Left renal pelvis (tissue), 4 donors: ENCODE results near the gene NOS1AP. TPM values are rescaled to one million over a fixed set of nuclear protein-coding genes. Genes with fewer than 3 reads are reported as not detected.

Experiments used
- DNase-seq, 4 donors: peaks; one replicate each; pipeline ENCODE4 v3.0.0-alpha.2; 2013; ENCODE audit warnings: low read depth in 4 of 4, low spot score in 3 of 4
- polyA plus RNA-seq, 4 donors: library from polyadenylated mRNA; unstranded; fragments of 120-200 nt; gene quantifications; one replicate each; pipeline ENCODE4 v1.2.1, GENCODE V29; 2013; ENCODE audit not compliant: insufficient read length in 4 of 4

NOS1AP gene
- polyA plus RNA-seq, 4 donors: 2.7 to 13.0 (median 9.2) TPM

- no peak for DNase-seq
These were observed 214.2 kb downstream of the NOS1AP start for GRCh38 chr1:162283657-162284056.

- no peak for DNase-seq
These were observed 214.9 kb downstream of the NOS1AP start for GRCh38 chr1:162284206-162284955.

GRCh38 chr1:162285149-162285561 lies 215.7 kb downstream of the NOS1AP start:
- DNase-seq: peak; percentile 45 to 73 (median 48)

DNA sequence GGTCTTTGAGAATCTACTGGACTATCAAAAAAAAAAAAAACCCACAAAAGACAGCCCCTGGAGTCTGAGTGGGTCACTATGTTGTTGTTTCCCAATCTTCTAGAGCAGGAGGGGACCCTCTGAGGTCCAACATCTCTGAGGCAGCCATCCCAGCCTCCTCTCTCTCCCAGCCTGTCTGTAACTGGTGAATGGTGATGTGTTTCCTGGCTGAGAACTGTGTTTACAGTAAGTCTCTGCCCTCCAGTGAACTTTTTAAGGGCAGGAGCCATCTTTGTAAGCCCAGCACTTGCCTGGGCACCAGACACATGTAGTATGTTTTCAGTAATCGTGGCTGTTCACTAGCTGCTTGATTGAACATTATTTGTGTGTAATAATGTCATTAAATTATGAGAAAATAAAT lies 221.5 kb downstream of the NOS1AP start:
- no peak for DNase-seq

GRCh38 chr1:162292422-162292849 lies 222.9 kb downstream of the NOS1AP start:
- DNase-seq: no peak

DNA sequence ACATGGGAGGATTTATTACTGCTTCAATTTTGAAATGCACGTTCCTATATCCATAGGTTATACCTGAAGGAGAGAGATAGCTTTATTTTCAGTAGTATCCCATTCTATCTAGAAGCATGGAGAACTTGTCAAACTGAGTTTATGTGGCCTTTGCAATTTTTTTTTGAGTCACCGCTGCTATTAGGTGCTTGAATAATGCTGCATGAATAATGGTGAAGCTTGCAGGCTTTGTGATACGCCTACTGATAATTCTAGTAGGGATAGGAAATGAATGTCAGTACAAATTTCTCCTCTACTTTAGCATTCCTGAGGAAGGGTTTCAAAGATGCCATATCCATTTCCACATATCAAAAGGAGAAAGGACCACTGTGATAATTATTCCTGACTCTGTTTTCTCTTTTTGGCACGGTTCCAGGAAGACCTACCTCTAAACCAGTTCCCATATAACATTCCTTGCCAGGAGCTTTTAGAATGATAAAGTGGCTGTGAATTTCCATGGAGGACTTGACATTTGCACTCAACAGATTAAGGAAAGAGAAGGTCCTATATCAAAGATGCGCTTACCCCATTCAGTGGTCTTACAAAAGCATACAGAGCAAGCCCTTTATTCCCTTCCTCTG lies 223.7 kb downstream of the NOS1AP start:
- no peak for DNase-seq

- DNase-seq: no peak
These were observed 224.5 kb downstream of the NOS1AP start for GRCh38 chr1:162294015-162294414.

GRCh38 chr1:162297208-162297607 lies 227.7 kb downstream of the NOS1AP start:
- DNase-seq: no peak

DNA sequence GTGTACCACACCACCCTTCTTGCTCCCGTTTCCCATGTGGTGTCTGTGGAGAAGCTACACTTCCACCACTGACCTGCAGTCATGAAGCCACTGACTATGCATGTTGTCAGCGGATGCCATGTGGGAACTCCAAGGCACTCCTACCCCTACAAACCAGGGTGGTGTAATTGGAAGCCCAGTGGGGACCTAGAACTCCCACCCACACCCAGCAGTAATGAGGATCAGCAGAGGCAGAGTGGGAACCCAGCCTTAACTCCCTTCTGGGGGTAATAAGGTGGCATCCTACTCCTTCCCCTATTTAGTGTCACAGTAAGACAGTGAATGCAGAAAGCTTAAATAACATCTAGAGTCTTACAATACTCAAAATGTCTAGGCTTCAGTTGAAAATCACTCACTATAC lies 228.8 kb downstream of the NOS1AP start:
- DNase-seq: no peak

DNA sequence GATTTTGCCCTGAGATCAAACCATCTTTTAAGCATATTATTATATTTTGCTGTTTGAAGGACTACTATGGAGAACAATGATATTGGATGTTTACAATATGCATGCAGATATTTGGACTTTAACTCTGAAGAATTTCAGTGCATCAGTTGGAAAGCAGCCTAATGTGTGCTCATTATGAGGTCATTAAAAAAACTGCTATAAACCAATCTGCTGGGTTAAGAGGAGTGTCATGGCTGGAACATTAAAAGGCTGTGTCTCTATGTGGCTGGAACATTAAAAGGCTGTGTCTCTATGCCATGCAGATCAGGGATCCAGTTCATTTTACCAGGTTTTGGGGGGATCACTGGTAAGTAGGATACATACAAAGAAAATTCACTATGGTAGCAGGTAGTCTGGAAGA lies 229.5 kb downstream of the NOS1AP start:
- no peak for DNase-seq

- no peak for DNase-seq
These were observed 230.8 kb downstream of the NOS1AP start for GRCh38 chr1:162300057-162300917.

DNA sequence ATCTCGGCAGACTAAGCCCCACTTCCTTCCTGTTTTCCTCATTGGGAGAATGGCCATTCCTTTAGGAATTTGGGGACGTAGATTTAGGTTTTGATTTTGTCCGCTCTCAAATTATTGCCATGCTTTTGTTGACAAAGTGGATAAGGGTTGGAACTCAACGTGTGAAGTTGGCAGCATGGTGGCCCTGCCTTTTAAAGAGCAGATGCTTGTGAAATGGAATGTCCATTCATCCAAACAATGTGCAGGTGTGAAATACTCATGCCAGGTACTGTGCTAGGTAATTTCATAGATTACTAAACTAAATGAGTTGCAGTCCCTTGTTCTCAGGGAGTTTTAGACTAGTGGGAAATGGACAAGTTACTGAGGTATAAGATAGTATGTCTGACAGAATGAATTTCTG lies 232.2 kb downstream of the NOS1AP start:
- DNase-seq: no peak

- DNase-seq: no peak
These were observed 233.0 kb downstream of the NOS1AP start for GRCh38 chr1:162302306-162303003.

- DNase-seq: no peak
These were observed 233.5 kb downstream of the NOS1AP start for GRCh38 chr1:162303004-162303344.

DNA sequence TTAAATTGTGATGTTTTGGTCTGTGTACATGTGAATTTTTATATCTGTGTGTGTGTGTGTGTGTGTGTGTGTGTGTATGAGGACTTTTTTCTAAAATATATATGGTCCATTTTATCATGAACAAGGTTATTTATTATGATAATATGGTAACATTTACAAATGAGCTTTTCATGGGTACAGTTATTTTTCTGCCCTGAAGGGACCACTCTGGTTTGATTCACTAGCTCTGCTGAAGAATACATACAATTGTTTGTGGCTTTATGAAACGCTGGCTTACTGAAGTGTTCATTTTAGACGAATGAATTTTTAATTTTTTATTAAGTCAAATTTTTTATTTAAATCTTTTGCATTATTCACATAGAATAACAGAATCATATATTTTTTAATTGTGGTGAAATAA lies 235.2 kb downstream of the NOS1AP start:
- DNase-seq: no peak

- no peak for DNase-seq
These were observed 236.5 kb downstream of the NOS1AP start for GRCh38 chr1:162305969-162306368.

DNA sequence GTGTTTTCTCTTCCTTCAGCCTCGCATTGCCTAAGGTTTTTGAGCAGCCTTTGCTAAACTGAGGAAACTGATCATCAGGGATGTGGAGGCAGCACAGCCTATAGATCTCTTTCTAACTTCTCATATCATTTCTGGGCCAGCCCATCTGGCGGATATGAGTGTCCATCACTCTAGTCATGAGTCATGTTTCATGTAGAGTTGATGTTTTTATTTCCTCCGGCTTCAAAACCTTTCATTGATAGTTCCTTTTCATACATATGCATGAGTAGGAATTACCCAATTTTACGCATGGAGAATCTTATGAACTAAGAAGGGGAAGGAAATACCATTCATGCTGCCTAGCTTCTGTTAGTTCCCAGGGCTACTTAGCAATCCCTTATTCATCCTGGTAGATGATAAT lies 240.8 kb downstream of the NOS1AP start:
- DNase-seq: no peak

DNA sequence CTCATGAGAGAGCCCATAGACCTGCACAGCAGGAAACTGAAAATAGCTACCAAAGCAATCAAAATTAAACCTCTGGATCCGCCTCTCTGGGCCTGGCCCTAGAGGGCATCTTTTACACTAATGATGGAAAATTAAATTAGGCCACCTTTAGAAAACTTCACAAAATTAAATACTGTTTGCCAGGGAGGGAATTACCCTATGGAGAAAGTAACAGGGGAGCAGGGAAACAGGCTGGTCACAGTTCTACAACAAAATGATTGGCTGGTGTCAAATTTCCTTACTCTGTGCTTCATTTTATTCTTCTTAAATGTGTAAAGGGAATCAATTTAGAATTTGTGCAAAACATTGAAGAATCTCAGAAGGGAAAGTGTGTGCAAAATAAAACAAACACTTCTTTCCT lies 244.7 kb downstream of the NOS1AP start:
- no peak for DNase-seq

- DNase-seq: no peak
These were observed 246.2 kb downstream of the NOS1AP start for GRCh38 chr1:162315673-162316072.

DNA sequence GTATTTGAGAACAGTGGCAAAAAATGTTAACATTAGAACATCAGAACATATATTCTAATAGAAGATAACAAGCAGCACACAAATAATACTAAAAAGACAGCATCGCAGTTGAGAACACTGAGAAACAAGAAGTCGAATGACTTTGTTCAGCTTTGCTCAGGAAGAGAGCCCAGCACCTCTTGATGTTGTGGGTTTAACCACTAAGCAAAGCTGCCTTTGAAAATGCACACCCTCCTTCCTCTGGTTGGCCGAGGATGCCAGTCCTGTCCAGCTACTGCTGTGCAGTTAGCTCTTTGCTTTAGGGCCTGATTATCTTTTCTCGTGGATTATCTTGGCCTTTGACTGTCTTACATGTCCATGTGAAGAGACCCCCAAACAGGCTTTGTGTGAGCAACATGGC lies 246.7 kb downstream of the NOS1AP start:
- DNase-seq: no peak

- DNase-seq: no peak
These were observed 248.1 kb downstream of the NOS1AP start for GRCh38 chr1:162317621-162318020.
